ENCODE data around the gene APBB1.

APBB1 gene

DNA sequence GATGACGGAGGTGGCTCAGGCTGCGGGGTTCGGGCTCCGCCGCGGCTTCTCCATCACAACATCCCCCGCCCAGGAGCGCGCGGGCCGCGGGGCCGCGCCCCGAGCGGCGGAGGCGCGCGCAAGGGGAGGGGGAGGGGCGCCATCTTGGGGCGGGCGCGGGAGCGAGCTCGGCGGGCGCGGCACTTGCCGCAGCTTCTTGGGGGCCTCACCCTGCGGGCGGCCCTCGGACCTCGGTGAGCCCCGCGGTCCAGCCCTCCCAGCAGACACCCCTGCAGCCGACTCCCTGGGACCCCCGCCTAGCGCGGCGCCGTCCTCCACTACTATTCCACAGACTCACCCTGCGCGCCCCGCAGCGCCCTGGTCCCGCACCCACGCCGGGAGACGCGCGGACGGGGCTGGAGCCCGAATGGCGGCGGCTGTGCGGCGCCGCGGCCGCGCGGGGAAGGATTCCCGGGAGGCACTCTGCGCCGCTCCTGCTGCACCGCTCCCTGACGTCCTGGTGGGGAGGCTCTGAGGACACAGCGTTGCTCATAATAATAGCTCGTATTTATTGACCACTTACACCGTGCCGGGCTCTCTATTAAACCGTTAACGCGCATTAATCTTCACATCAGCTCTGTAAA lies at the start of gene APBB1:
Gene APBB1 (minus strand): TSS at position 86 of the 623 bp plus-strand sequence. CDS start 7,747 bp downstream, outside the sequence.
- DNase-seq, result peak; percentile 59 to 80

DNA sequence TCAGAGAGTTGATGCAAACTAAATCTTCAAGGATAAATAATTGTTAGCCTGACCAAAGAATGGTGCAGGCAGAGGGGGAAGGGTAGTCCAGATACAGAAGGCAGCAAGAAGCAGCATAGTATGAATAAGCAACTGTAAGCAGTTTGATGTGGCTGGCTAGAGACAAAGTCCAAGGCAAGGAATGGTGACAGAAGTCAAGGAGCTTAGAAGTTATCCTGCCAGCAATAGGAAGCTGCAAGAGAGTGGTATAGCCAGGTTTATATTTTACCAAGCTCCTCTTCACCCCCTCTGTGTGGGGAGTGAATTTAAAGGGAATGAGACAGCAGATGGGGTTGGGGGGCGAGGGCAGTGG lies 40.2 kb upstream of the APBB1 start:
- no peak for DNase-seq

DNA sequence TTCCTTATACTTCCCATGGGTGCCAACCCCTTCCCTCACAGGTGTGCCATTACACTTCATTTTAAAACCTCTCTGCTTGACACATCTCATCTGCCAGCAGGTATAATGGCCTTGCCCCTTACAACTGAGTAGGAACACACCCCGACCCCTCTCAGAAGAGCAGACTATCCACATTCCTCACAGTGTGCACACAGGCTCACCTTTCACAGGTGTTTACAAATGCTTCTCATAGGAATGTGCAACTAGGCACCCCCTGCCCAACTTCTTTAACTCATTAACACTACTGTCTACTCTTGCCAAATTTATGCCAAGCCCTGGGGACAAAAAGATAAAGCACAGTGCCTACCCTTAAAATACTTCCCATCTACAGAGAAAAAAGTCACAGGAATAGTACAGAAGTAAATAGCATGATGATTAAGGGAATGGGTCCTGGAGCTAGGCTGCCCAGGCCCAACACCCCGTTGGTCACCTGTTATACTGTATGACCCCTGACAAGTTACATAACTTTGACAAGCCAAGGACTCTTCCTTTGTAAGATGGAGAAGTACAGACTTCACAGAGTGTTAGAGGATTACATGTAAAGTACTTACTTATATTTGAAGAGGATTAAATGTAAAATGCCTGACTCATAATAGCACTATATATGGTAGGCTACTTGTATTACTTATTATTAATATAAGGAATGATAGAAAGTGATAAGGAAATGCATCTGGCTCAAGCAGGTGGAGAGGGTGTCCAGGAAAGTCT lies 39.6 kb upstream of the APBB1 start:
- DNase-seq, result no peak

DNA sequence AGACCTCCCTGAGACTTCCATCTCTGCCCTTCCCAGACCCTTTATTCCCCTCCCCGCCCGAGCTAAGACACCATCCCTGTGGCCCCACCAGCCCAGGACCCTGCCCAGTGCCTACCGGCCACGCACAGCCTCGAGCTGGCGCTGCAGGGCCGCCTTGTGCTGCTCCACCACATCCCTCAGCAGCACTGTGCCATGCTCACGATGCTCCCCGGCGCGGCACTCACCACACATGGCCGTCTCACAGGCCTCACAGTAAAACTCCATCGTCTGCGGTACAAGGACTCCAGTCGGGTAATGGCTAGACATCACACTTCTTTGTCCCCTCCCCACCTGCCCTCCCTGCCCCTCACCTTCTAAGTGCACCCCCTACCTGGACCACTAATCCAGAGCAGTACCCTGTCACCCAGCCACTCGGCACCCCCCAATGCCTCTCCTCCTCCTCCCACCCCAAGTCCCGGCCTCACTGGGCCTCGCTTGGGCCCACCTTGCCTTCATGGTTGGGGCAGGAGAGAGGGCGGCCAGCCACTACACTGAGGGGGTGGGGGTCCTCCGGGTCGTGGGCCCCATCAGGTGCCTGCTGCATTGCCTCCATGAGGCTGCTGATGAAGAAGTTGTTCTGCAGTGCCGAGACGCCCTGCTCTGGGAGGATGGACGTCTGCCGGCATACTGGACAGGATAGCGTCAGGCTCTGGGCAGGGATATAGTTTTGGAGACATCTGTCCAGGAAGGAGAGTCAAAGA lies 38.9 kb upstream of the APBB1 start:
- no peak for DNase-seq

DNA sequence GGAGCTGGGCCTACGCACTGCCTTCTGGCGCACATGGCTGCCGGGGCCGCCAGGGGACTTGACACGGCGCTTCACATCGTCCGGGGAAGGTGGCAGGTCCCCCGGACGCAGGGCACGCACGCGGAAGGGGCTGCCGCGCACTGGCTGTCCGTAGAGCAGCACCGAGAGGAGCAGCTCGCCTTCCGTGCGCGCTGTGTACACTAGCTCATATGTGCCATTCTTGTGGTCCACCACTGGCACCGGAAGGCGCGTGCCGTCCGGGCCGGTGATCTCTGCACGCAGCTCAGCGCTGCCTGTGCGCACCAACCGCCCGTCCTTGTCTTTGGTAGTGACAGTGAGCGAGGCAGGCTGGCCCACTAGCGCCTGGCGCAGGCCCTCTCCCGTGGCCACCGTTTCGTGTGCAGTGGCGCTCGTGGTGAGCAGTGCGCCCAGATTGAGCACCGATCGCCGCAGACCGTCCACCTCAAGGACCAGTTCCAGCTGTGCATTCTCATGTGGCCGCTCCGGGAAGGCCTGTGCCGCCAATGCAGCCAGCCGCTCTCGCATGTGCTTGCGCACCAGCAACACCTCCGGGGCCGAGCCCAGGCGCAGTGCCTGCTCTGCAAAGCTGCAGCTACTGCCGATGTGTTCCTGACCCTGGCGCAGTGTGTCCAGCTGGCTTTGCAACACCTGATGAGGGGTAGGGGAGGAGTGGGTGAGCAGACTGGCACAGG lies 37.6 kb upstream of the APBB1 start:
- DNase-seq, result no peak

DNA sequence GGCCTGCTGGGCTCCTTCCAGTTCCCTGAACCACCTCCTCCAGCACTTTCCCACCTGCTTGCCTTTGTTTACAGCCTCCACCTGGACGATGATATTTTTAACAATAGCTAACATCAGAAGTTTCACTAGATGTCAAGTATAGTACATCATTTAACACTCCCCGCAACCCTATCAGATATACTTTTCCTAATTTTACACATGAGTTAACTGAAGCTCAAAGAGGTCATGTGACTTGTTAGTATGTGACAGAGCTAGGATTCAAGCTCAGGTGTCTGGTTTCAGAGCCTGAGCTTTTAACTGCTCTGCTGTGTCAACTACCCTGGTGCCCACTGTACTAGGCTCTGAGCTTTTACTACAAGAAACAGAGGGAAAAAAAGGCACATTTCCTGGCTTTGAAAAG lies 36.2 kb upstream of the APBB1 start:
- DNase-seq, result no peak

DNA sequence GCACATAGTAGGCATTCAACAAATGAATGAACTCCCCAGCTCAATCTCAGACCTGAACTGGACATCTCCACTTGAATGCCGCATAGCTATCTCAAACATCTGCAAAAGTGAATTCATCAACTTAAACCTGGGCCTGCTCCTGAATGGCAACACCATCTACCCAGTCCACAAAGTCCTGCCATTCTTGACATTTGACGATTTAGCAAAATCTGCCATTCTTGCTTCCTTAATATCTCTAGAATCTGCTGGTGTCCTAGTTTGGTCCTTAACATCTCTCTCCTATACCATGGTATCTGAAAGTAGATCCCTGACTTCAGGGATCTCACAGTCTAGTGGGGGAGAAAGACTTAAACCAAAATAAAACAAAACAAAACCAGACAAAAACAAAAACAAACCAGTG lies 34.3 kb upstream of the APBB1 start:
- DNase-seq, result no peak

DNA sequence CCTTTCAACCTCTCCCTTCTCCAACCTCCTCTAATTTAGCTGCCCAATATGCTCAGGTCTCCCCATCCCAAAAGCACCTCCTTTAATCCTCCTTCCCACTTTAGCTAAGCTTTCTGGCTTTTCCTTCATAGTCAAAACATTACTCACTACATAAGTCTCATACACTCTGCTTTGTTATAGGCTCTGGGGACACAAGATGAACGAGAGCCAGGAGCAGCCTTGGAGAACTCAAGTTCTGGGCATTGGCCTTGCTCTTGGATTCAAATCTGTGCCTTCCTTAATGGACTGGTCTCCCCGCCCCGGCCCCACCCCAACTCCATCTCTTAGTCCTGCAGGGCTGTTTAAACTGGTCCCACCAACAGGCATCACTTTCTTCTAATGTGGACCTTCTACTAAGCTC lies 33.3 kb upstream of the APBB1 start:
- no peak for DNase-seq

DNA sequence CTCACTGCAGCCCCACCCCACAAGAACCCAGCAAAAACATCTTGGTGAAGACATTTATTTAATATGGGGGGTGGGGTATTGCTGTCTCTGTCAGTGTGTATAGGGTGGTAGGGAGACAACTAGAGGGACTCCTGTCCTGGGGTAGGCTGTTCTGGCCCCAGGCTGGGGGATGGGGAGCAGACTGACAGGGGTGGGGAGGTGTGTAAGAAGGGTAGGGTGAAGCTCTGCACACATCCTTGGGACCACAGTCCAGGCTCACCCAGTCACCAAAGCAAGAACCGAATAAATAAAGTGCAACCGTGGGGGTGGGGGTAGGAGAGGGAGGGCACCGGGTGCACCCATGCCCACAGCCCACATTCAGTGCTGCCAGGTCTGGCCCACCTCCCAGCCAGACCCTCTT lies 29.7 kb upstream of the APBB1 start:
- no peak for DNase-seq

DNA sequence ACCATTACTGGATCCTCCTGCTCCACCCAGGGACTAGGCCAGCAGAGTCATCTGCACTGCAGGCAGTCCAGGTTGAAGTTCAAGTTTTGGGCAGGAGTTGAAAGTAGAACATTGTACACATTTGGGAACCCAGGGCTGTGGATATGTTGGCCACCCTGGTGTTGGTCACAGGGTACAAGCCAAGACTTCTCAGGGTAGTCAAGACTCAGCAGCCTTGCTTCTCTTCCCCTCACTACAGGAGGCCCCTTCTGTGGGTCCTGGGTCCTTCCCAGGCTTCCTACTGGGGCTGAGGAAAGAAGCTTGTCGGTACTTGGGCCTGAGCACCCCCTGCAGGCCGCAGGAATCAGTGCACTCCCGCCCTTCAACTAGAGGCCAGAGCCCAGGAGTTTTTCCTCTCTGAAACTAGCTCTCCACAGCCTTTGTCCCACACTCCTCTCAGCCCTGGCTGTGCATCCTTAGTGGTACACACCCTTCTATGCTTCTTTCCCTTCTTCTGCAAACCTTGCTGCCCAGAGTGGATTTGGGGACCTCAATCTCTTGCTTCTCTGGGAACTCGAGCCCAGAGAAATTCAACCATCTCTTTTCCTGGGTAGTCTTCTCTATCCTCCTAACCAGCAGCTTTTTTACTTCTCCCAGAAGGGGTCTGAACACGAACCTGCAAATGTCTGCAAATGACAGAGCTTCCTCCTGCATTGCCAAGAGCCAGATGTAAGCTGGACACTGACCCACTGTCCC lies 24.5 kb upstream of the APBB1 start:
- peak; percentile 47 to 73 for DNase-seq

DNA sequence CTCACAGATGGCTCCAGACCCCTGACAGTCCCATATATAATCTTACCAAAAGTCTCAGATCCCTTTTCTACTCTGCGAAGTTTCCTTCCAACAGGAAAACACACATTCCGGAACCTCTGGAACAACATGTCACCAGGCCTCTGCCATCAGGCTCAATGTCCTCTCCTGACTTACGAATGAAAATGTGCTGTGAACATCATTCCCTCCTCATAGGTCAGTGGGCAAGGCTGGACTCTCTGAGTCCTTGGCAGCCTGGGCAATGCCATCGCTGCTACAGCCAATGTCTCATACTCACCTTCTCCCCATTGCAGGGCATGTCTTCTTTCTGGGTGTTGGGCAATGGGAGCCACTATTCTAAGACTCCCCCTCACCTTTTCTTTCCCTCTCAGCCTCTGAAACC lies 23.5 kb upstream of the APBB1 start:
- no peak for DNase-seq

DNA sequence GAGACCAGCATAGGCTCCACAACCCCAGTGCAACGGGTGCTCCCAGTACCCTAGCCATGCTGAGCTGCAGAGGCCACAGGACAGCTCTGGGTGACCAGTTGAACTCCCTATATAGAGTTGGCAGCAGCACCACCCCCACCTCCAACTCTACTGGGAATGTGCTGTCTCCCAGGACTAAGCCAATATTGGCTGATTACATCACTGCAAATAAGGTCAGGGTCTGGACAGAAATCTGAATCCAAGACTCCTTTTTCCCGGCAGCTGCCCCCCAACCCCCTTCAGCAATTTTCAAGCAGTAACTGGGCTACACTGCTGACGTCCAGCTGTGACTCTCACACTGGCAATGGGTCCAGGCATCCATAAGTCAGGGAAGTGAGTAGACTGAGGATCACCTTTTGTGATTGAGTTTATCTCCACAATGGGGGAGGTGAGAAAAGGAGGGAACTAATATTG lies 22.0 kb upstream of the APBB1 start, which contains the start of gene HPX:
Gene HPX (minus strand): TSS at position 82 of the 453 bp plus-strand sequence. CDS start 24 bp downstream, at position 58.
- DNase-seq, result no peak

DNA sequence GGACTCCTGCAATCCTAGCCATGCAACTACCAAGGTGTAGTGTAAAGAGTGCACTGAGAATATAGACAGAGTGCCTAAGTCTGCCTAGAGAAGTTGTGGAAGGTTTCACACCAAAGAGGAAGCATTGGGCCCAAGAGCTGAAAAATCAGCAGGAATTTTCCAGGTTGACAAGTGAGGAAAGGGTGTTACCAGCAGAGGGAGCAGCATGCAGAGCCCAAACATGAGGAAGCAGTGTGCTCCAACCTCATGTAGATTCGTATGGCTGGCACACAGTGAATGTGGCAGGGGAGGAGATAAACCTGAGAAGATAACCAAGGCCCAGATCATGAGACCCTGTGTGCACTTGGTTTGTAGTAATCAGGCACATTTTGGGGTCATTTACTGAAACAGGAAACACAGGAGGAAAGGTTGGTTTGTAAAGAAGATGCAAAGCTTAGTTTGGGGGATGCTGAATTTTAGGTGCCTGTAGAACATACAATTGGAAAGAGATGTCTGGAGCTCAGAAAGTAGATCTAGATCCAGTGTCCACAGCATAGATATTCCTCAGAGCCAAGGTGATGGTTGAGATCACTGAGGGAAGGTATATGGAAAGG lies 20.2 kb upstream of the APBB1 start:
- peak; percentile 47 to 51 for DNase-seq

DNA sequence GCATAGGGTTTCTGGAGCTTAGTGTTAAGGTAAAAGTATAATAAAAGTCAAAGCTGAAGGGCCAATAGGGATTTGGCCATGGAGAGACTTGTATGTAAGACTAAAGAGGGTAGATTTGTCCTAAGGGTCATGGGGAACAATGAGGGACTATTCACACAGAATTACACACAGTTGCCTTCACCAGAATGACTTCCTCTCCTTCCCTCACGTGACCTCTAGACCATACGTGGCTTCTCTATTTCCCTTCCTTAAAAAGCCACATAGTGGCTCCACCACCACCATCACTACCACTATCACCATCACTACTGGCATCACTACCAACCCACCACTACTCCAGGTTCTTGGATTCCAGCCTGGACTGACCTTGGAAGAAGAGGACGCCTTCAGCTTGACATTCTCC lies 19.1 kb upstream of the APBB1 start:
- DNase-seq, result no peak

DNA sequence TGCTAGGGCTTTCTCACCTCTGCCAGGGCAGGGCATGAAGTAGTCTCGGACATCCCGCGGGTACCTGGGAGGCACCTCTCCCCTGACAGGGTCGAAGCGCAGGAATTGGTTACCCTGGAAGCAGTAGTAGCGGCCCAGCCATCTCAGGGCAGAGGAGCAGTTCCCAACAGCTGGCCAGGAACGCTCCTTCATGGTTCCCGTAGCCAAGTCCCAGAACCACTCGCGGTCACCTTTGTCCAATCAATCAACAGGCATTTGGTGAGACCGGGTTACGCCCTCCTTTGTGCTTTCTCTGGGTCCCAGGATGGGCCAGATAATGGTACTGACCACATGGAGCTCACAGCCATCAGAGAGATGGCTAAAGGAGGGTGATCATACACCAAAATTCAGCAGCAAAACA lies 18.5 kb upstream of the APBB1 start:
- no peak for DNase-seq

DNA sequence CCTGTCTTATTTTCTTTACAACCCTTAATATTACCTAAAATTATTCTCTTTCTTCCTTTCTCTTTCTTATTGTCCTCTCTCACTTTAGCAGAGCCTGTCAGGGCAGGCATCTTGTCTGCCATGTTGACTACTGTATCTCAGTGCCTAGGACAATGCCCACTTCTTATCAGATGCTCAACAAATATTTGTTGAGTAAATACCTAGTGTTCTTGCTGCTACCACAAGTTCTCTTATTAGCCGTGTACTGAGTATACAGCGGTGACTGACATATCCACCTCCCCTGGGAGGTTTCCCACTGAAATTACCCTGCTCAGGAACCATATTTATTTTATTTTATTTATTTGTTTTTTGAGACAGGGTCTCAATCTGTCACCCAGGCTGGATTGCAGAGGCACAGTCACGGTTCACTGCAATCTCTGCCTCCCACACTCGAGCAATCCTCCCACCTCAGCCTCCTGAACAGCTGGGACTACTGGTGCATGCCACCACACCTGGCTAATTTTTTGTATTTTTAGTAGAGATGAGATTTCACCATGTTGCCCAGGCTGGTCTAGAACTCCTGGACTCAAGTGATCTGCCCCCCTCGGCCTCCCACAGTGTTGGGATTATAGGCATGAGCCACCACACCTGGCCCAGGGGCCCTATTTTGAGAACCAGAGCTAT lies 15.2 kb upstream of the APBB1 start:
- DNase-seq, result no peak

DNA sequence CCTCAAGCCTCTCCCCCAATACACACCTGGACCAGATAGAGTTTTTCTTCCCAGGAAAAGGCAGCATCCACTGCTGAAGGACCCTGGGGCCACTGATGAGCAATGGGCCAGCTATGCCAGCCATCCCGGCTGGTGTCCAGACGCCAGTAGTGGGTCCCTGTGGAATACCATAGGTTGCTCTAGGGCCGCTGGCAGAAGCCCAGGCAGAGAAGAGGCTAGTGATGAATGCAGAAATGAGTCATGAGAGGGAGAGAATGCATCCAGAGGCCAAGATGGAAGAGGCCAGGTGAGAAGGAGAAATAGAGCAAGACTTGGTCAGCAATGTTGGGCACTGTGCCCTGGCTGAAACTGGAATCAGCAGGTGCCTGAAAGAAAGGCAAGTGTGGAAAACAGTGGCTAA lies 13.0 kb upstream of the APBB1 start:
- DNase-seq, result no peak

DNA sequence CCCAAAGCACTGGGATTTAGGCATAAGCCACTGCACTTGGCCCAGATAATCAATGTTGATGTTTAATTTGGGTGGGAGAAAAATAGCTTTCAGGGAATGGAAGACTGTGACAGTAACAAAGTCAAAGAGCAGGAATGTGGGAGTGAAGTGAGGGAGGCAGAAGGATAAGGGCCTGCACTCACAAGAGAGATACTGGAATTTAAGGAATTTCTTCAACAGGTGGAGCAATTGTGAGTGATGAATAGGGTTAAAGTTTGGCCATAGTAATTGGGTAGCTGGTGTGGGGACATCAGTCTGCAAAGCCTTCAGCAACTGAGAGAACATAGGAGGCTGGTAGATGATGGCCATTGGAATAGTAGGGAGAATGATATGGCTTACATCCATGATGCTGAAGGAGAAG lies 8.6 kb upstream of the APBB1 start:
- no peak for DNase-seq

DNA sequence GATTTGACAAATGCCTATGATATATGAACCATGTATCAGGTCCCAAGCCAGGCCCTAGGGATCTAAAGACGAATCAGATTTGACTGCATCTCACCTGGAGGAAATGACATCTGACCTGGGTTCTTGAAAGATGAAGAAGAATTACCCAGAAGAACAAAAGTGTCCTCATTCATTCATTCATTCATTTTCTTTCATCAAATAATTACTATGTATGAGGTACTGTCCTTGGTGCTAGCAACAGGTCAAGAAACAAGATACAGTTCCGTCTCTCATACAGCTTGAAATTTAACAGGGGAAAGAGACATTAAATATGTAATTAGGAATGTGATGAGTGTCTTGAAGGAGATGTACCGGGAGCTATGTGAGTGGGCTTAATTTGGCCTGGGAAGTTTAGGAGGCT lies 1.8 kb upstream of the APBB1 start:
- no peak for DNase-seq

DNA sequence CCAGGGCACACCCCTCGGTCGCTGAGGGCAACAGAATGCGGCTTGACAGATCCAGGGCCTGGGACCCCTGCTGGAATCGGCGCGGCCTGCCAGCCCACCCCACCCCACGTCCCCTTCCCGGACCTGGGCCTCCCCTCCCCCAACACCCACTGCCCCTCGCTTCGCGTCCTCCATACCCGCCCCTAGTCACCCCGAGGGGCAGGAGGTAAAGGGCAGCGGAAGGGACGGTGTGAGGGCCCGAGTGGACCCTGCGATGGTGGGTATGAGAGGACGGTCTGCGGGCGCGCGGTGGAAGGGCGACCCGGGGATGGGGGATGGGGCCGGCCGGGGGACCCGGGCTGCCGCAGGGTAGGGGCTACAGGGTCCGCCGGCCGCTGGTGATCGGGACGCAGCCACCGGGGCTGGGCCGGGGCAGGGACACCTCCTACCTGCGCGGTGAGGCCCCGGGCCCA lies 311 bp downstream of the APBB1 start:
- peak in 1 of 2 donors; percentile 54 for DNase-seq

DNA sequence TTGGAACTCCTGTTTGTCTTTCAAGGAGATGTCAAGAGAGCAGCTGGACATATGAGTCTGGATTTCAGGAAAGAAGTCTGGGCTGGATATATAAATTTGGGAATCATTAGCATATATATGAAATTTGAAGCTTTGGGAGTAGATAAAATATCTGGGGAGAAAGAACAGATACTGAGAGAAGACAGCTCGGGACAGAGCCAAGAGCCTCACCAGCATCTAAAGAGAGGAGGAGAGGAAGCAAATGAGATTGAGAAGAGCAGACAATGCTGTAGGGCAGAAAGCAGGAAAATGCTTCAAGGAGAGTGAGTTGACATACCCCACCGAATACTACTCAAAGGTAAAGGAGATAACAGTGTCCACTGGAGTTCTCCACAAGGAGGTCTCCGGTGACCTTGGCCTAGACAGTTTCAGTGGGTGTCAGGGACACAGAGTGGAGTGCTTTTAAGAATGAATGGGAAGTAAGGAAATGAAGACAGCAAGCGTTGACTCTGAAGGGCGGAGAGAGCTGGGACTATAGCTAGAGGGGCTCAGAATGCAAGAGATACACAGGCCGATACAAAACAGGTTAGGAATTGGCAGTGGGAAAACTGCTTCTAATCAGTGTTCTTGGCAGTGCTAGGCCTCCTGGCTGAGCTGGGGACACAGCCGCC lies 862 bp downstream of the APBB1 start:
- no peak for DNase-seq
